Ascending aorta (tissue), 2 donors: Measurements from ENCODE around the gene GPRC5B. TPM values are rescaled to one million over a fixed set of nuclear protein-coding genes. Genes with fewer than 3 reads are reported as not detected.

Experiments used
- DNase-seq, 2 donors: peaks; one replicate each; pipeline ENCODE4 v3.0.0-alpha.2; 2019; ENCODE audit warnings: low spot score in 2 of 2
- H3K27ac ChIP-seq, 2 donors: fragments of 200-600 bp; sonication (generic); one replicate each; pipeline ENCODE4 v1.5.1; 2016 to 2017; ENCODE audit warnings: mild to moderate bottlenecking in 1 of 2
- H3K27me3 ChIP-seq: fragments of 200-600 bp; sonication (generic); one replicate; pipeline ENCODE4 v1.5.1; 2017
- H3K36me3 ChIP-seq, 2 donors: fragments of 200-600 bp; sonication (generic); one replicate each; pipeline ENCODE4 v1.5.1; 2016
- H3K4me1 ChIP-seq, 2 donors: fragments of 200-600 bp; sonication (generic); one replicate each; pipeline ENCODE4 v1.5.1; 2016 to 2017; ENCODE audit warnings: mild to moderate bottlenecking in 1 of 2
- H3K4me3 ChIP-seq, 2 donors: fragments of 200-600 bp; sonication (generic); one replicate each; pipeline ENCODE4 v1.5.1; 2016 to 2017; ENCODE audit warnings: mild to moderate bottlenecking in 1 of 2
- H3K9me3 ChIP-seq, 2 donors: fragments of 200-600 bp; sonication (generic); one replicate each; pipeline ENCODE4 v1.5.1; 2016
- intact Hi-C: fragments of 100-400 bp; cut with DNase I; formaldehyde crosslinking; loops from one replicate; pipeline ENCODE4 v1.15.1; 2023
- total RNA-seq: library from RNA; depleted of rRNA; stranded (reverse); fragments of >200 nt; gene quantifications from one replicate; pipeline ENCODE4 v1.1.0, GENCODE V29; 2016
- TF ChIP-seq, protein P1 (sequence below), 3 experiments: fragments of 200-600 bp in 2 of 3; fragments of 450-650 bp in 1 of 3; sonication (generic) in 2 of 3; IDR thresholded peaks; one replicate each; pipeline ENCODE4 v1.5.1; 2016 to 2019; ENCODE audit warnings: antibody characterized with exemption in 3 of 3, mild to moderate bottlenecking in 1 of 3, moderate library complexity in 1 of 3

The GPRC5B gene
- total RNA-seq, 1 donor from 2014 or later = 15.6 TPM

DNA sequence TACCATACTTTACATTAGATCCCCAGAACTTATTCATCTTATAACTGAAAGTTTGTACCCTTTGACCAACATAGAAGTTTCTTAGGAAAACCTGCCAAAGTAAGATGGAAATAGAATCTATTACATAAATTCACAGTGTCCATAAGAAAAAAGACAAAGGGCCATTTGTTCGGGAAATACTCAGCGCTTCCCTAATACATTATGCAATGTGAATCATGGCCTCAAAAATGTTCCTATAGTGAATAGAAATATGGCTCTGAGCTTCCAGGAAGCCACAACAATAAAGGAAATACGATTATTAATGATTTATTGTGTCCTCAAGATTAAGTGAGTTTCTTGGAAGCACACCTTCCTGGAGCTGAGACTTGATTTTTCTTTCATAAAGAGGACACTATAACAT, 51.5 kb downstream of the GPRC5B start:
- no peak for DNase-seq
- intact Hi-C loops = no loop called here
- Histone ChIP-seq H3K27ac (no peak overlapping the region), H3K36me3 (no peaks in the 10 kb centered on the region), H3K9me3 (no peaks in the 10 kb centered on the region), H3K27me3 (no peaks in the 10 kb centered on the region), H3K4me1 (no peaks in the 10 kb centered on the region), H3K4me3 (no peak overlapping the region)
- TF ChIP-seq, protein P1, sequence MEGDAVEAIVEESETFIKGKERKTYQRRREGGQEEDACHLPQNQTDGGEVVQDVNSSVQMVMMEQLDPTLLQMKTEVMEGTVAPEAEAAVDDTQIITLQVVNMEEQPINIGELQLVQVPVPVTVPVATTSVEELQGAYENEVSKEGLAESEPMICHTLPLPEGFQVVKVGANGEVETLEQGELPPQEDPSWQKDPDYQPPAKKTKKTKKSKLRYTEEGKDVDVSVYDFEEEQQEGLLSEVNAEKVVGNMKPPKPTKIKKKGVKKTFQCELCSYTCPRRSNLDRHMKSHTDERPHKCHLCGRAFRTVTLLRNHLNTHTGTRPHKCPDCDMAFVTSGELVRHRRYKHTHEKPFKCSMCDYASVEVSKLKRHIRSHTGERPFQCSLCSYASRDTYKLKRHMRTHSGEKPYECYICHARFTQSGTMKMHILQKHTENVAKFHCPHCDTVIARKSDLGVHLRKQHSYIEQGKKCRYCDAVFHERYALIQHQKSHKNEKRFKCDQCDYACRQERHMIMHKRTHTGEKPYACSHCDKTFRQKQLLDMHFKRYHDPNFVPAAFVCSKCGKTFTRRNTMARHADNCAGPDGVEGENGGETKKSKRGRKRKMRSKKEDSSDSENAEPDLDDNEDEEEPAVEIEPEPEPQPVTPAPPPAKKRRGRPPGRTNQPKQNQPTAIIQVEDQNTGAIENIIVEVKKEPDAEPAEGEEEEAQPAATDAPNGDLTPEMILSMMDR (IDR thresholded peaks at IDR 0.05) = no peak

DNA sequence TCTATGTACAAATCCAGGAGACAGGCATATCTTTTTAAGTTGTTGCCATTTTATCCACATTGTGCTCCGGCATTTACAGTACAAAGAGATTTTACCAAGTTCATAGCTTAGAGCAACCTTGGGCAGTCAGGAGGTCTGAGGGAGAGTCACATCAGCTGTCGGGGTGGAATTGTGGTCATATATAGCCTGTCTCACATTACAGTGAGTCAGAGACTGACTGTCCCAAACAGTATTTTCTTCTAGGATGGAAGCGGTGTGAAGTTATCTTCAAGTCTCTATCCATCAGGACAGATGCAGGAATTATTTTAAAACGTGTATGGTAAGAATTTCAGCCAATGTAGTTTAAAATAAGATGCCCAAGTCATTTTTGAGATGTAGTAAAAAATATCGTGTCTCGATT, 53.0 kb downstream of the GPRC5B start:
- TF ChIP-seq, protein P1 (IDR thresholded peaks at IDR 0.05) = no peak
- intact Hi-C loops = no loop called here
- no peaks in the 10 kb centered on the region for H3K9me3 ChIP-seq
- no peak for DNase-seq
- H3K27ac ChIP-seq = no peak overlapping the region
- H3K27me3 ChIP-seq = no peaks in the 10 kb centered on the region
- H3K4me3 ChIP-seq = no peak overlapping the region
- H3K4me1 ChIP-seq = no peaks in the 10 kb centered on the region
- no peaks in the 10 kb centered on the region for H3K36me3 ChIP-seq

DNA sequence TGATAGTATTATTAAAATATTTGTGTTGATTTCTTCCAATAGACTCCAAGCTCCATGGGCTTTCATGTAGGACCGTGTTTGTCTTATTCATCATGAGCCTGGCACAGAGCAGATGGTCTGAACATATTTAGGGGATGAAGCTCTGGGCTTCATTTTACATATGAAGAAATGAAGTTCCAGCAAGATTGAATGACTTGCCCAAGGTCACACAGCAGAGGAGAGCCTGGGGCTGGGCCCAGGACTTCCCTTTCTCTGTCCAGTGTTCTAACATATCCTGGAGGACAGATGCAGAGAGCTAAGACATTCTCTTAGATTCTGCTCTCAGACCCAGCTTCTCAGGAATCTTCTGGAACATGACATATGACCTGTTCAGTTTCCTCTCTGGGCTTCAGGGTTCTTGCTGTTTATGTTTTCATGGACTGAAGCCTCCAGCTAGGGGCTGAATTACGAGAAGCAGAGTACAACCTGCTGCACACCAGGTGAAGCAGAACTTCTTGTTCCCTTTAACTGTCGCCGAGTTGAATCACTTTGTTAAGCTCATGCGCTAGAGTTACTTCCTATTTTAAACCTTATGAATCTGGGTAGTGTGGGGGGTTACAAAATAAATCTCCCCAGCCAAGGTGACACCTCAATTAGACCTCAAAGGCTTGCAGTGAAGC, 53.6 kb downstream of the GPRC5B start:
- no peak overlapping the region for H3K4me3 ChIP-seq
- H3K9me3 ChIP-seq = no peaks in the 10 kb centered on the region
- no peaks in the 10 kb centered on the region for H3K36me3 ChIP-seq
- DNase-seq = no peak
- TF ChIP-seq, protein P1 (IDR thresholded peaks at IDR 0.05) = no peak
- no peaks in the 10 kb centered on the region for H3K4me1 ChIP-seq
- intact Hi-C loops = no loop called here
- H3K27me3 ChIP-seq = no peaks in the 10 kb centered on the region
- H3K27ac ChIP-seq = no peak overlapping the region

DNA sequence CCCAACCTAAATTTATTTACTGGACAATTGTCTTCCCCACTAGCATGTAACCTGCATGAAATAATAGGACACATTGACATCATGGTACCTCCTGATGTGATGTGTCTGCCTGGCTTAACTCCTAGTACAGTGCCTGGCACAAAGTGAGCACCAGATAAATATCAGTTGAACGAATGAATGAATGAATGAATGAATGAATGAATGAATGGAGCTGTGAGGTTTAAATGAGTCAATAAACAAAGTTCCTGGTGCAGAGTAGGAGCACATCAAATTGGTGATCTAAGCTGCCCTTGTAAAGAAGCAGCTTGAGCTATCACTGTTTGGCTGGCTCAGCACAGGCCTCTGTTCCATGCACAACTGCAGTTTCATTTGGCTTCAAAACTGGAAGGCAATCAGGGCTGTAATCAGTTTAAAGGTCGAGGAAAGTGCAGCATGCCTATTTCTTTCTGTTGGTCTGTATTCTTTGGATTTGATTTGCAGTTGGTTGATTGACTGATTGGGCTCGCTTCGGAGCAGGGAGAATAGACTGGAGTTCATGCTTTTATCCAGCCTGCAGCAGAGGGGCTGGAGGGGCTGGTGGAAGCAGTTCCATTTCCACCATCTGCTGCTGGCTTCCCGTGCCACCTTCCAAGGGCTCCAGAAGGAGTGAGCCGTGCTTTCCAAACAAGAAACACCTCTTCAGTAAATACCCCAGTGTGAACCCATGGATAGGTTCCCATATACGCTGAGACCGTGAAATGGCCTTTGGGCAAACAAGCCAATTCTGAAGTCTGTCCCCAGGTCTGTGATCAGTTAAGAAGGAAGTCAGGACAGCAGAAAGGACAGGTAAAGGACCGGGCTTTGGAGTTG, 54.6 kb downstream of the GPRC5B start:
- TF ChIP-seq, protein P1 (IDR thresholded peaks at IDR 0.05) = no peak
- Histone ChIP-seq H3K36me3 (no peaks in the 10 kb centered on the region), H3K27ac (no peak overlapping the region), H3K27me3 (no peaks in the 10 kb centered on the region), H3K4me1 (no peaks in the 10 kb centered on the region), H3K9me3 (no peaks in the 10 kb centered on the region), H3K4me3 (no peak overlapping the region)
- intact Hi-C loops = no loop called here
- DNase-seq = no peak

DNA sequence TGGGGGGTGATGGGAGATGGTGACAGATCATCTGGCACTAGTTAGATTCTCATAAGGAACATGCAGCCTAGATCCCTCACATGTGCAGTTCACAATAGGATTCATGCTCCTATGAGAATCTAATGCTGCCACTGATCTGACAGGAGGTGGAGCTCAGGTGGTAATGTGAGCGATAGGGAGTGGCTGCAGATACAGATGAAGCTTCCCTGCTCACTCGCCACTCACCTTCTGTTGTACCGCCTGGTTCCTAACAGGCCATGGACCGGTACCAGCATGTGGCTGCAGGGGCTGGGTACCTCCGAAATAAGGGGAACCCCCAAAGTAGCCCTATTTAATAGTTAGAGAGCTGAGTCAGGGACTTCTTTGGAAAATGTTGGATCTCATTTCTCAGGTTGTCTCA, 60.4 kb downstream of the GPRC5B start:
- intact Hi-C loops = no loop called here

More for the DNA sequence above, 60.4 kb downstream of the GPRC5B start:
- Histone ChIP-seq H3K27me3 (no peaks in the 10 kb centered on the region), H3K4me3 (no peak overlapping the region), H3K27ac (no peak overlapping the region), H3K36me3 (no peaks in the 10 kb centered on the region), H3K4me1 (no peaks in the 10 kb centered on the region), H3K9me3 (no peaks in the 10 kb centered on the region)
- TF ChIP-seq, protein P1 (IDR thresholded peaks at IDR 0.05) = no peak
- DNase-seq = no peak
